K562 (cell line): ENCODE results near the gene ZSCAN5C. TPM values are rescaled to one million over a fixed set of nuclear protein-coding genes. Genes with fewer than 3 reads are reported as not detected.

Source experiments
- DPF2 ChIP-seq: fragments of 450-650 bp; IDR thresholded peaks from 2 replicates; pipeline ENCODE4 v1.6.1; 2016
- ELF4 ChIP-seq: fragments of 450-650 bp; formaldehyde crosslinking; IDR thresholded peaks from 2 replicates; pipeline ENCODE4 v1.4.0; 2022; ENCODE audit warnings: missing genetic modification characterization
- ETS1 ChIP-seq: conservative IDR thresholded peaks from 2 replicates; pipeline ENCODE4 v1.6.1; 2011; ENCODE audit warnings: low read depth, mild to moderate bottlenecking, low read length; ENCODE audit not compliant: control insufficient read depth
- ETV5 ChIP-seq: sonication (generic); formaldehyde crosslinking; IDR thresholded peaks from 2 replicates; pipeline ENCODE4 v1.4.0; 2020; ENCODE audit warnings: low read depth, mild to moderate bottlenecking, missing genetic modification reagents
- FOS ChIP-seq: IDR thresholded peaks from 3 replicates; pipeline ENCODE4 v1.6.1; 2011; ENCODE audit not compliant: insufficient read length; ENCODE audit errors: extremely low read depth
- JUND ChIP-seq, 2 experiments: IDR thresholded peaks; 2 replicates in 1 of 2; 3 replicates in 1 of 2; pipeline ENCODE4 v1.6.1; 2011; ENCODE audit warnings: borderline replicate concordance in 2 of 2, low read depth in 2 of 2, low read length in 2 of 2, improper control_type of control experiment in 1 of 2, missing biosample characterization in 1 of 2, missing genetic modification characterization in 1 of 2, missing genetic modification reagents in 1 of 2
- POLR3G ChIP-seq: IDR thresholded peaks from 2 replicates; pipeline ENCODE4 v1.6.1; 2011; ENCODE audit not compliant: insufficient read length, insufficient replicate concordance; ENCODE audit errors: extremely low read depth
- RBM39 ChIP-seq: fragments of 200-400 bp; formaldehyde crosslinking; optimal IDR thresholded peaks from 2 replicates; pipeline ENCODE3; 2018; ENCODE audit warnings: low read depth, low read length
- ZBTB11 ChIP-seq, 3 experiments: fragments of 200-800 bp in 1 of 3; fragments of 250-450 bp in 1 of 3; fragments of 450-650 bp in 1 of 3; sonication (Bioruptor Pico) in 1 of 3; sonication (Bioruptor generic) in 1 of 3; formaldehyde crosslinking in 1 of 3; IDR thresholded peaks; 2 replicates each; pipeline versions ENCODE4 v1.6.1 to v1.8.0; 2016 to 2022; ENCODE audit warnings: mild to moderate bottlenecking in 2 of 3, missing genetic modification characterization in 2 of 3, missing compliant biosample characterization in 1 of 3, moderate library complexity in 1 of 3
- ZBTB43 ChIP-seq: sonication (generic); formaldehyde crosslinking; IDR thresholded peaks from 2 replicates; pipeline ENCODE4 v1.8.0; 2023; ENCODE audit warnings: mild to moderate bottlenecking, missing genetic modification reagents
- ZNF318 ChIP-seq, 2 experiments: fragments of 450-650 bp; IDR thresholded peaks; 2 replicates each; pipeline ENCODE4 v1.6.1; 2016; ENCODE audit warnings: mild to moderate bottlenecking in 2 of 2, borderline replicate concordance in 1 of 2, low read depth in 1 of 2, moderate library complexity in 1 of 2
- ZNF707 ChIP-seq: fragments of 250-450 bp; sonication (Bioruptor Pico); conservative IDR thresholded peaks from 2 replicates; pipeline ENCODE4 v1.8.0; 2022; ENCODE audit warnings: inconsistent platforms, mild to moderate bottlenecking, moderate library complexity
- polyA plus RNA-seq, 8 experiments: library from polyadenylated mRNA; depleted of rRNA in 4 of 8; stranded (reverse) in 5 of 8; unstranded in 3 of 8; fragments of >200 nt; fragmentation: Nextera tagmentation in 2 of 8; fragmentation: Illumina TruSeq in 1 of 8; extraction: Ambion mirVana in 2 of 8; extraction: Trizol in 1 of 8; gene quantifications; 2 replicates each; pipeline versions ENCODE4 v1.2.1 to v1.2.3, GENCODE V29; 2011 to 2014; ENCODE audit warnings: inconsistent platforms in 1 of 8, missing spikeins in 1 of 8
- total RNA-seq, 7 experiments: library from RNA; depleted of rRNA in 6 of 7; stranded (reverse); fragments of >200 nt in 6 of 7; fragmentation: Illumina TruSeq in 2 of 7; extraction: Trizol in 2 of 7; gene quantifications; 2 replicates each; pipeline versions ENCODE4 v1.2.1 to v1.2.3, GENCODE V29; 2011 to 2021; ENCODE audit warnings: low replicate concordance in 1 of 7

The ZSCAN5C gene
- total and polyA plus RNA-seq, 9 of the 15 experiments (the other 6 are each of a cell fraction or from before 2014, with no cell fraction given): 0.07 TPM; not detected in 8

- TF ChIP-seq ETS1 (no peak), ZBTB43 (CRISPR knock-in tag) (no peak), ETV5 (CRISPR knock-in tag) (peak; percentile 75), FOS (peak; percentile 6), ELF4 (CRISPR knock-in tag) (no peak), ZBTB11 (CRISPR knock-in tag; IDR thresholded peaks at IDR 0.05) (no peak), DPF2 (peak; percentile 51; the same call in 1 of the 2 replicates), JUND (IDR thresholded peaks at IDR 0.05; ENCODE audit: borderline replicate concordance, low read depth, low read length) (peak; percentile 75), JUND (tag; IDR thresholded peaks at IDR 0.05; ENCODE audit: borderline replicate concordance, low read depth, low read length) (peak; percentile 49; the same call in 1 of the 3 replicates), ZNF318 (IDR thresholded peaks at IDR 0.05; ENCODE audit: borderline replicate concordance in 1 of 2, low read depth in 1 of 2) (no peak), POLR3G (no peak), RBM39 (no peak), ZNF707 (CRISPR knock-in tag) (no peak)
Observed at GRCh38 chr19:56162258-56162657, 39.8 kb upstream of the ZSCAN5C start (continued).
